Central memory CD8-positive, alpha-beta T cell (primary cell): Measurements from ENCODE around the gene HRH1.
"Not testable (repeated sequence)": the region's sequence is repeated elsewhere in the genome, so short reads cannot be mapped to it uniquely, and the experiment has no call there.

Experiments used
- ATAC-seq: fragments of 150-1000 bp; cut with Tn5 transposase; replicated peaks from 2 replicates; pipeline ENCODE4 v1.10.0; 2022; ENCODE audit warnings: mild to moderate bottlenecking, moderate FRiP score, moderate number of reproducible peaks; ENCODE audit not compliant: poor library complexity, severe bottlenecking; ENCODE audit errors: extremely low read depth
- DNase-seq, 2 donors: peaks; one replicate each; pipeline ENCODE4 v3.0.0; 2021; ENCODE audit warnings: low spot score in 2 of 2
- H3K27ac Mint-ChIP-seq: one replicate; pipeline ENCODE4 v1.8.0; 2022; ENCODE audit warnings: low read depth, mild to moderate bottlenecking, moderate library complexity, mixed read lengths
- H3K27me3 Mint-ChIP-seq: one replicate; pipeline ENCODE4 v1.8.0; 2022; ENCODE audit warnings: mixed read lengths
- H3K36me3 Mint-ChIP-seq: one replicate; pipeline ENCODE4 v1.8.0; 2022; ENCODE audit warnings: mild to moderate bottlenecking, moderate library complexity, mixed read lengths; ENCODE audit not compliant: insufficient read depth
- H3K4me1 Mint-ChIP-seq: one replicate; pipeline ENCODE4 v1.8.0; 2022; ENCODE audit warnings: mixed read lengths
- H3K4me3 Mint-ChIP-seq: one replicate; pipeline ENCODE4 v1.8.0; 2022; ENCODE audit warnings: mild to moderate bottlenecking, moderate library complexity, mixed read lengths
- H3K9me3 Mint-ChIP-seq: one replicate; pipeline ENCODE4 v1.8.0; 2022; ENCODE audit warnings: mixed read lengths

Gene HRH1

GRCh38 chr3:11204697-11205348 lies 50.5 kb downstream of the HRH1 start:
- H3K4me3 Mint-ChIP-seq: no peak overlapping the region
- no peaks in the 10 kb centered on the region for H3K36me3 Mint-ChIP-seq
- peaks cover 41% of the 10 kb centered on the region for H3K27me3 Mint-ChIP-seq
- H3K9me3 Mint-ChIP-seq: no peaks in the 10 kb centered on the region
- H3K4me1 Mint-ChIP-seq: no peaks in the 10 kb centered on the region
- ATAC-seq: no peak
- H3K27ac Mint-ChIP-seq: no peak overlapping the region
- DNase-seq: no peak

- not testable (repeated sequence) for ATAC-seq, H3K27ac Mint-ChIP-seq, H3K4me1 Mint-ChIP-seq, H3K9me3 Mint-ChIP-seq, DNase-seq, H3K4me3 Mint-ChIP-seq, H3K36me3 Mint-ChIP-seq
- peaks cover 39% of the 10 kb centered on the region for H3K27me3 Mint-ChIP-seq
Observed at GRCh38 chr3:11205881-11206280, 51.6 kb downstream of the HRH1 start.

DNA sequence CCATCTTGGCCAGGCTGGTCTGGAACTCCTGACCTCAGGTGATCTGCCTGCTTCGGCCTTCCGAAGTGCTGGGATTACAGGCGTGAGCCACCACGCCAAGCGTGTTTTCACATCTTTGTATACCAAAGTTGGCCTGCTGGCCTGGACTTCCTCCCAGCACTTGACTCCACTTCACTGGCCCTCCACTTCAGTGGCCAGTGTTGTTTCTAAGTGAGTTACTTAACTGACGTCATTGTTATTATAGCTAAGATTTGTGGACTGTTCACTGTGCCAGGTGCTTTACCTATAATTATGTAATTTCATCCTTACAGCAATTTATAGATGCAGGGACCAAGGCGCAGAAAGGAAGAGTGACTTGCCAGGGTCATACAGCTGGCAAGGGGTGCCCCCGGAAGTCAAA lies 52.0 kb downstream of the HRH1 start:
- Mint-ChIP-seq H3K27me3 (peaks cover 37% of the 10 kb centered on the region), H3K4me1 (no peaks in the 10 kb centered on the region), H3K4me3 (no peak overlapping the region), H3K36me3 (no peaks in the 10 kb centered on the region), H3K27ac (no peak overlapping the region), H3K9me3 (no peaks in the 10 kb centered on the region)
- DNase-seq (no peak), ATAC-seq (no peak)

DNA sequence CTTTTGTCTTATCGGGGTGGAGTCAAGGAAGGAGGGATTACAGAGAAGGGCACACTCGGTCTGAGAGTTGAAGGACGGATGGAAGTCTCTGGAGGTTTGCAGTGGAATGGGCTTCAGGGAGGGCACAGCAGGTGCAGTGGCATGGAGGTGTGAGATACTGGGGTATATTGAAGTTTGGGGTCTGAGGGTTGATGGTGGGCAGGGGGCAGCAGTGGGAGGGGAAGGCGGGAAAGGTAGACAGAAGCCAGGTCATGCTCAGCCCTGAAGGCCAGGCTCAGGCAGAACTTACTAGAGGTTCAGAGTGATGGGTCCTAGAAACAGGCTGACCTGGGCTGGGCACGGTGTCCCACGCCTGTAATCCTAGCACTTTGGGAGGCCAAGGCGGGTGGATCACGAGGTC lies 52.7 kb downstream of the HRH1 start:
- H3K9me3 Mint-ChIP-seq: no peaks in the 10 kb centered on the region
- H3K27ac Mint-ChIP-seq: no peak overlapping the region
- DNase-seq (no peak), ATAC-seq (no peak)
- no peaks in the 10 kb centered on the region for H3K4me1 Mint-ChIP-seq
- H3K36me3 Mint-ChIP-seq: no peaks in the 10 kb centered on the region
- H3K27me3 Mint-ChIP-seq: peaks cover 38% of the 10 kb centered on the region
- H3K4me3 Mint-ChIP-seq: no peak overlapping the region

DNA sequence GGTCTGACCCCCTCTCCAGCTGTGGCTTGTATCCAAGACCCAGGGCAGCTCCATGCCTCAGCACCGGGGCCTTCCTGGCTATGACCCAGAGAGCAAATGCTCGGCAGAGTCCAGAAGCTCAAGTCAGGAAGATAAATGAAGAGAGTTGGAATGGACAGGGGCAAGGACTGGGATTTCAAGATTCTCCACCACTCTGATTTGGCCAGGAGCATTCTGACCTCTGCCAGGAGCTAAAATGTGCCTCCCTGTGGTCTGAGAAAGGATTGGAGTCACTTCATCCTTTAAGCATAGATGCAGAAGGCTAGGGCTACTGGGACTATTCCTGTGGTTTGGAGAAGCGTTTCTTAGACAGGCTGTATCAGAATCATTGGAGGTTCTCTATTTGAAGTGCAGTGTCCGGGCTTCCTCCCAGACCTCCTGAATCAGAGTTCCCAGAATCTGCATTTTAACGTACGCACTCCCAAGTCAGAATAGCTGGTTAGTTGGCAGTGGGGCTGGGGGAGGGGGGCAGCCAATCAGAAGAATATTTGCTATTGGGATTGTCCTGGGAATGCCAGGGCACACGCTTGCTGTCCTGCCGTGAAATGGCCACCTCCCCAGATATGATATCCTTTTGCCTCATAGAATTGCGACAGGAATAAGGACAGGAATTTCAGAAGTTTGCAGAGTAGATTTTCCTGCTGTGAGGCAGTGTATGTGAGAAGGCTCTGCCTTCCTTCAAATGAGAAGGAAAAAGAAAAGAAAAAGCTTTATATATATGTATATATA lies 57.4 kb downstream of the HRH1 start:
- H3K27me3 Mint-ChIP-seq: peaks cover 35% of the 10 kb centered on the region
- no peak for DNase-seq

GRCh38 chr3:11212299-11212608 lies 58.0 kb downstream of the HRH1 start:
- no peak overlapping the region for H3K27ac Mint-ChIP-seq

More for the DNA sequence above, 57.4 kb downstream of the HRH1 start:
- no peak overlapping the region for H3K4me3 Mint-ChIP-seq
- no peaks in the 10 kb centered on the region for H3K9me3 Mint-ChIP-seq
- no peak overlapping the region for H3K27ac Mint-ChIP-seq
- no peaks in the 10 kb centered on the region for H3K4me1 Mint-ChIP-seq
- ATAC-seq: no peak
- H3K36me3 Mint-ChIP-seq: no peaks in the 10 kb centered on the region

GRCh38 chr3:11212784-11213183 lies 58.5 kb downstream of the HRH1 start:
- no peak overlapping the region for H3K27ac Mint-ChIP-seq
- H3K9me3 Mint-ChIP-seq: no peaks in the 10 kb centered on the region
- H3K27me3 Mint-ChIP-seq: peaks cover 39% of the 10 kb centered on the region
- ATAC-seq (no peak), DNase-seq (no peak)
- no peak overlapping the region for H3K4me3 Mint-ChIP-seq
- no peaks in the 10 kb centered on the region for H3K36me3 Mint-ChIP-seq
- no peaks in the 10 kb centered on the region for H3K4me1 Mint-ChIP-seq

More at GRCh38 chr3:11212299-11212608, 58.0 kb downstream of the HRH1 start:
- ATAC-seq (no peak), DNase-seq (no peak)
- no peaks in the 10 kb centered on the region for H3K4me1 Mint-ChIP-seq
- H3K36me3 Mint-ChIP-seq: no peaks in the 10 kb centered on the region
- no peak overlapping the region for H3K4me3 Mint-ChIP-seq
- peaks cover 33% of the 10 kb centered on the region for H3K27me3 Mint-ChIP-seq
- no peaks in the 10 kb centered on the region for H3K9me3 Mint-ChIP-seq

DNA sequence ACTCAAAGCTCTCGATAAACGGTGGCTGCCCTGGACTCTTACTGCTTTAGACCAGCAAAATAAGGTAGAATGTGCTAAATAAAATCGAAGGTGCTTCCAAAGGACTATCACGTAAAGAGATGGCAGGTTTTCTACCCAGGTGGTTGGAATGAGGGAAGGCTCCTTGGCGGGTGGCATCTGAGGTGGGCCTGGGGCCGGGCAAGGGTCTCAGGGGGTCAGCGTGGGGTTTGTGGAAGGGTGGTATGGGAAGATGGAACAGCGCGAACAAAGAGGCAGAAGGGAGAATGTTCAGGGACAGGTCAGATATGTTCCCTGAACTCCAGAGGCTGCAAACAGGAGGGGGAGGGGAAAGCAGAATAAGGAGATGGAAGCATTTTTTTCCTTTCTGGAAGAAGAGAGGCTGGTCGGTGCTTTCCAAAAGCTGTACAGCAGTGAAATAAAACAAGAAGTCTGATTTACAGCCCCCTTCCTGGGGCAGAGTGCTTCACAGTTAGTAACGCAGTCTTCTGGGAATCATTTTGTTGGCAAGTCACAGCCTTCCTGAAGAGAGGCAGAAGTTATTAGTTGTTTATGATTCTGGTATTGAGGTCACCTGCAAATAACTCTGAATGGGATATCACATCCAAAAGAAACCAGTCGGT lies 59.6 kb downstream of the HRH1 start:
- no peaks in the 10 kb centered on the region for H3K36me3 Mint-ChIP-seq
- ATAC-seq (no peak), DNase-seq (no peak)
- H3K4me1 Mint-ChIP-seq: no peaks in the 10 kb centered on the region
- peaks cover 42% of the 10 kb centered on the region for H3K27me3 Mint-ChIP-seq
- H3K4me3 Mint-ChIP-seq: no peak overlapping the region
- no peaks in the 10 kb centered on the region for H3K9me3 Mint-ChIP-seq
- H3K27ac Mint-ChIP-seq: no peak overlapping the region

- DNase-seq (no peak), ATAC-seq (no peak)
- no peaks in the 10 kb centered on the region for H3K9me3 Mint-ChIP-seq
- H3K36me3 Mint-ChIP-seq: no peaks in the 10 kb centered on the region
- no peaks in the 10 kb centered on the region for H3K4me1 Mint-ChIP-seq
- no peak overlapping the region for H3K27ac Mint-ChIP-seq
- peaks cover 42% of the 10 kb centered on the region for H3K27me3 Mint-ChIP-seq
- H3K4me3 Mint-ChIP-seq: no peak overlapping the region
Observed at GRCh38 chr3:11214451-11214978, 60.2 kb downstream of the HRH1 start.

- DNase-seq, ATAC-seq, H3K9me3 Mint-ChIP-seq, H3K36me3 Mint-ChIP-seq, H3K27ac Mint-ChIP-seq, H3K4me3 Mint-ChIP-seq, H3K4me1 Mint-ChIP-seq: not testable (repeated sequence)
- peaks cover 39% of the 10 kb centered on the region for H3K27me3 Mint-ChIP-seq
Observed at GRCh38 chr3:11217370-11217769, 63.1 kb downstream of the HRH1 start.

GRCh38 chr3:11220230-11220629 lies 65.9 kb downstream of the HRH1 start:
- H3K9me3 Mint-ChIP-seq: no peaks in the 10 kb centered on the region
- ATAC-seq: no peak
- H3K27ac Mint-ChIP-seq: no peak overlapping the region
- DNase-seq: no peak
- H3K36me3 Mint-ChIP-seq: no peaks in the 10 kb centered on the region
- no peaks in the 10 kb centered on the region for H3K4me1 Mint-ChIP-seq
- no peak overlapping the region for H3K4me3 Mint-ChIP-seq
- peaks cover 19% of the 10 kb centered on the region for H3K27me3 Mint-ChIP-seq

- Mint-ChIP-seq H3K4me3 (no peak overlapping the region), H3K9me3 (no peaks in the 10 kb centered on the region), H3K4me1 (no peaks in the 10 kb centered on the region), H3K27ac (no peak overlapping the region), H3K36me3 (no peaks in the 10 kb centered on the region), H3K27me3 (peaks cover 19% of the 10 kb centered on the region)
- DNase-seq (no peak), ATAC-seq (no peak)
Observed at GRCh38 chr3:11221818-11222415, 67.6 kb downstream of the HRH1 start.
